ENCODE measurements around the gene LRRC72.
"Not testable (repeated sequence)": the region's sequence is repeated elsewhere in the genome, so short reads cannot be mapped to it uniquely, and the experiment has no call there.

LRRC72 gene

GRCh38 chr7:16524332-16524731, 2.3 kb upstream of the LRRC72 start:
- in situ Hi-C loops (cut with MboI; ENCODE audit: low sequenced_read_pairs), result no loop called here

GRCh38 chr7:16528520-16528919, 1.9 kb downstream of the LRRC72 start:
- in situ Hi-C loops (cut with MboI; ENCODE audit: low sequenced_read_pairs), result no loop called here

- in situ Hi-C loops (cut with MboI; ENCODE audit: low sequenced_read_pairs), result no loop called here
Observed at GRCh38 chr7:16529697-16530096, 3.1 kb downstream of the LRRC72 start.

- in situ Hi-C loops (cut with MboI; ENCODE audit: low sequenced_read_pairs), result no loop called here
Observed at GRCh38 chr7:16531707-16532106, 5.1 kb downstream of the LRRC72 start.

- in situ Hi-C loops (cut with MboI; ENCODE audit: low sequenced_read_pairs), result no loop called here
Observed at GRCh38 chr7:16532272-16532671, 5.6 kb downstream of the LRRC72 start.

- in situ Hi-C loops (cut with MboI; ENCODE audit: low sequenced_read_pairs), result no loop called here
Observed at GRCh38 chr7:16535500-16535899, 8.9 kb downstream of the LRRC72 start.

- in situ Hi-C loops (cut with MboI; ENCODE audit: low sequenced_read_pairs), result not testable (repeated sequence)
Observed at GRCh38 chr7:16540559-16540958, 13.9 kb downstream of the LRRC72 start.

- in situ Hi-C loops (cut with MboI; ENCODE audit: low sequenced_read_pairs), result no loop called here
Observed at GRCh38 chr7:16542401-16542800, 15.8 kb downstream of the LRRC72 start.

GRCh38 chr7:16543456-16543855, 16.8 kb downstream of the LRRC72 start:
- in situ Hi-C loops (cut with MboI; ENCODE audit: low sequenced_read_pairs), result no loop called here

- in situ Hi-C loops (cut with MboI; ENCODE audit: low sequenced_read_pairs), result no loop called here
Observed at GRCh38 chr7:16546921-16547505, 20.4 kb downstream of the LRRC72 start.

- in situ Hi-C loops (cut with MboI; ENCODE audit: low sequenced_read_pairs), result no loop called here
Observed at GRCh38 chr7:16548428-16548827, 21.8 kb downstream of the LRRC72 start.

- in situ Hi-C loops (cut with MboI; ENCODE audit: low sequenced_read_pairs), result no loop called here
Observed at GRCh38 chr7:16550671-16551070, 24.0 kb downstream of the LRRC72 start.

- in situ Hi-C loops (cut with MboI; ENCODE audit: low sequenced_read_pairs), result no loop called here
Observed at GRCh38 chr7:16554518-16555236, 28.1 kb downstream of the LRRC72 start.

GRCh38 chr7:16556359-16556758, 29.7 kb downstream of the LRRC72 start:
- in situ Hi-C loops (cut with MboI; ENCODE audit: low sequenced_read_pairs), result no loop called here

GRCh38 chr7:16558761-16559302, 32.2 kb downstream of the LRRC72 start:
- in situ Hi-C loops (cut with MboI; ENCODE audit: low sequenced_read_pairs), result no loop called here

- in situ Hi-C loops (cut with MboI; ENCODE audit: low sequenced_read_pairs), result no loop called here
Observed at GRCh38 chr7:16559497-16560179, 33.0 kb downstream of the LRRC72 start.

GRCh38 chr7:16561943-16562342, 35.3 kb downstream of the LRRC72 start:
- in situ Hi-C loops (cut with MboI; ENCODE audit: low sequenced_read_pairs), result no loop called here

GRCh38 chr7:16562456-16563220, 36.0 kb downstream of the LRRC72 start:
- in situ Hi-C loops (cut with MboI; ENCODE audit: low sequenced_read_pairs), result no loop called here

- in situ Hi-C loops (cut with MboI; ENCODE audit: low sequenced_read_pairs), result no loop called here
Observed at GRCh38 chr7:16563281-16564022, 36.8 kb downstream of the LRRC72 start.

- in situ Hi-C loops (cut with MboI; ENCODE audit: low sequenced_read_pairs), result no loop called here
Observed at GRCh38 chr7:16564023-16564380, 37.4 kb downstream of the LRRC72 start.

All from HL-60/S4 treated with phorbol 12-myristate 13-acetate at 8.2 ng/mL for 4 days and 3 days (cell line).